K562 (cell line): ENCODE data around the gene PLXDC2. TPM values are rescaled to one million over a fixed set of nuclear protein-coding genes. Genes with fewer than 3 reads are reported as not detected.

Source experiments
- ATAC-seq: fragments of 200-7000 bp; cut with Tn5 transposase; 3 replicates; pipeline ENCODE4 v1.9.1; 2020; ENCODE audit warnings: moderate library complexity
- BruUV-seq: library from RNA; stranded (reverse); fragments of 400-500 nt; replicated peaks from 2 replicates; lab custom pipeline; 2021; lab: Mats Ljungman, UMichigan
- CTCF ChIA-PET: fragments of 300-600 bp; formaldehyde crosslinking; extraction: SDS; loops from one replicate; lab custom pipeline; 2021; ENCODE audit warnings: low intra/inter-chr PET ratio; lab: Yijun Ruan, JAX
- POLR2A ChIA-PET: fragments of 300-600, 350-650 bp; sonication (Branson Sonifier 250); formaldehyde crosslinking; extraction: SDS; loops from one replicate; lab custom pipeline; 2021; ENCODE audit warnings: antibody characterized with exemption, inconsistent platforms; lab: Yijun Ruan, JAX
- DNase-seq, 4 experiments: peaks; one replicate each; pipeline versions ENCODE4 v3.0.0 to v3.0.0-alpha.2; 2011 to 2018; ENCODE audit warnings: low spot score in 3 of 4, mixed read lengths in 3 of 4; ENCODE audit errors: extremely low read depth in 1 of 4
- FAIRE-seq: peaks from 2 replicates; lab custom pipeline; 2011; peaks lifted over from hg19 to GRCh38; lab: Jason Lieb, UNC
- H2AFZ ChIP-seq: 2 replicates; pipeline ENCODE4 v1.6.0; 2011; ENCODE audit warnings: low read depth, low read length, control low read depth, inconsistent platforms
- H3K27ac ChIP-seq: fragments of 200-600 bp; 3 replicates; pipeline ENCODE4 v1.8.0; 2011; ENCODE audit warnings: low read depth, mild to moderate bottlenecking, control low read depth, inconsistent platforms, low read length, moderate library complexity, mixed read lengths; ENCODE audit errors: extremely low read depth
- H3K27me3 ChIP-seq, 2 experiments: fragments of 300-600 bp in 1 of 2; 2 replicates in 1 of 2; 3 replicates in 1 of 2; pipeline versions ENCODE4 v1.6.0 to v1.8.0; 2011; ENCODE audit warnings: inconsistent platforms in 2 of 2, low read length in 2 of 2, mild to moderate bottlenecking in 1 of 2, mixed read lengths in 1 of 2, moderate library complexity in 1 of 2; ENCODE audit not compliant: control insufficient read depth in 2 of 2, insufficient read depth in 2 of 2
- H3K36me3 ChIP-seq: fragments of 300-600 bp; 3 replicates; pipeline ENCODE4 v1.8.0; 2011; ENCODE audit warnings: mild to moderate bottlenecking, low read length, inconsistent platforms; ENCODE audit not compliant: control insufficient read depth, insufficient read depth
- H3K4me1 ChIP-seq, 2 experiments: fragments of 200-600 bp in 1 of 2; replicated peaks in 1 of 2; 2 replicates in 1 of 2; 3 replicates in 1 of 2; pipeline versions ENCODE4 v1.5.1 to v1.8.0; 2011; ENCODE audit warnings: inconsistent platforms in 2 of 2, low read length in 2 of 2, mild to moderate bottlenecking in 1 of 2, mixed read lengths in 1 of 2, moderate library complexity in 1 of 2; ENCODE audit not compliant: control insufficient read depth in 2 of 2, insufficient read depth in 2 of 2
- H3K4me2 ChIP-seq: 2 replicates; pipeline ENCODE4 v1.6.1; 2011; ENCODE audit warnings: low read length, control low read depth, inconsistent platforms, mixed read lengths; ENCODE audit not compliant: insufficient read depth
- H3K4me3 ChIP-seq: fragments of 200-600 bp; sonication (generic), shearing (Covaris generic); 2 replicates; pipeline ENCODE4 v1.5.1; 2016; ENCODE audit warnings: control low read depth, inconsistent platforms
- H3K79me2 ChIP-seq: fragments of 200-600 bp; 3 replicates; pipeline ENCODE4 v1.8.0; 2011; ENCODE audit warnings: low read length, inconsistent platforms; ENCODE audit not compliant: control insufficient read depth, insufficient read depth
- H3K9ac ChIP-seq, 2 experiments: 2 replicates each; pipeline versions ENCODE4 v1.6.0 to v1.6.1; 2011; ENCODE audit warnings: low read depth in 2 of 2, low read length in 2 of 2, control low read depth in 1 of 2, inconsistent platforms in 1 of 2, mild to moderate bottlenecking in 1 of 2, mixed read lengths in 1 of 2; ENCODE audit not compliant: insufficient read depth in 1 of 2
- H3K9me1 ChIP-seq: one replicate; pipeline ENCODE4 v1.6.0; 2011; ENCODE audit warnings: inconsistent platforms, mild to moderate bottlenecking, low read length, moderate library complexity; ENCODE audit not compliant: control insufficient read depth, insufficient read depth
- H3K9me3 ChIP-seq: replicated peaks from 2 replicates; pipeline ENCODE4 v1.5.1; 2011; ENCODE audit warnings: low read depth, low read length, inconsistent platforms; ENCODE audit not compliant: control insufficient read depth, insufficient read depth
- H4K20me1 ChIP-seq: replicated peaks from 2 replicates; pipeline ENCODE4 v1.6.1; 2011; ENCODE audit warnings: low read length, inconsistent platforms, mixed read lengths; ENCODE audit not compliant: control insufficient read depth, insufficient read depth
- ADNP ChIP-seq: fragments of 200-800 bp; sonication (Bioruptor generic); IDR thresholded peaks from 2 replicates; pipeline ENCODE4 v1.6.1; 2016; ENCODE audit warnings: missing genetic modification characterization, missing compliant biosample characterization
- C11orf30 ChIP-seq: fragments of 450-650 bp; IDR thresholded peaks from 2 replicates; pipeline ENCODE4 v1.6.1; 2016; ENCODE audit warnings: low read depth, mild to moderate bottlenecking
- CCAR2 ChIP-seq: fragments of 200-400 bp; formaldehyde crosslinking; IDR thresholded peaks from 2 replicates; pipeline ENCODE4 v1.6.1; 2017; ENCODE audit warnings: mild to moderate bottlenecking, low read depth, low read length
- CEBPG ChIP-seq, 3 experiments: fragments of 200-800 bp in 1 of 3; sonication (Bioruptor generic) in 1 of 3; sonication (generic) in 1 of 3; formaldehyde crosslinking in 1 of 3; IDR thresholded peaks in 2 of 3; conservative IDR thresholded peaks in 1 of 3; 2 replicates each; pipeline versions ENCODE4 v1.6.1 to v1.8.0; 2016 to 2022; ENCODE audit warnings: missing compliant biosample characterization in 2 of 3, missing genetic modification characterization in 2 of 3, mild to moderate bottlenecking in 1 of 3, missing genetic modification reagents in 1 of 3
- CREM ChIP-seq: IDR thresholded peaks from 2 replicates; pipeline ENCODE4 v1.6.1; 2014; ENCODE audit warnings: antibody characterized with exemption, low read depth
- HNRNPH1 ChIP-seq: fragments of 200-400 bp; formaldehyde crosslinking; optimal IDR thresholded peaks from 2 replicates; pipeline ENCODE3; 2017; ENCODE audit warnings: low read depth, mild to moderate bottlenecking, low read length, moderate library complexity
- KDM2B ChIP-seq: fragments of 250-450 bp; sonication (Bioruptor Pico); IDR thresholded peaks from 2 replicates; pipeline ENCODE4 v1.8.0; 2021; ENCODE audit warnings: mild to moderate bottlenecking, moderate library complexity
- MBD2 ChIP-seq: sonication (generic); IDR thresholded peaks from 2 replicates; pipeline ENCODE4 v1.6.1; 2016; ENCODE audit warnings: low read depth, borderline replicate concordance
- SRSF9 ChIP-seq: fragments of 200-400 bp; formaldehyde crosslinking; IDR thresholded peaks from 2 replicates; pipeline ENCODE4 v1.6.1; 2017; ENCODE audit warnings: low read depth, low read length, borderline replicate concordance
- TGIF2 ChIP-seq: sonication (generic); formaldehyde crosslinking; IDR thresholded peaks from 2 replicates; pipeline ENCODE4 v1.8.1; 2022; ENCODE audit warnings: mild to moderate bottlenecking, missing genetic modification reagents, moderate library complexity
- TRIM24 ChIP-seq, 2 experiments: fragments of 450-650 bp; IDR thresholded peaks; 2 replicates each; pipeline ENCODE4 v1.6.1; 2016
- ZNF282 ChIP-seq: sonication (generic); formaldehyde crosslinking; IDR thresholded peaks from 2 replicates; pipeline ENCODE4 v1.8.1; 2023; ENCODE audit warnings: missing genetic modification reagents
- ZNF551 ChIP-seq: fragments of 250-450 bp; sonication (Bioruptor Pico); IDR thresholded peaks from 2 replicates; pipeline ENCODE4 v1.5.0; 2021; ENCODE audit warnings: mild to moderate bottlenecking, moderate library complexity
- ZNF561 ChIP-seq: fragments of 450-650 bp; formaldehyde crosslinking; conservative IDR thresholded peaks from 2 replicates; pipeline ENCODE4 v1.4.0; 2020; ENCODE audit warnings: mild to moderate bottlenecking, moderate library complexity
- WGBS: fragments of 100-300 bp; shearing (Covaris generic); methylation state at CpG from one replicate; pipeline ENCODE4 v1.1.6; 2016; ENCODE audit warnings: low coverage, mixed read lengths; ENCODE audit not compliant: insufficient coverage; ENCODE audit errors: missing lambda C conversion rate; 5-methylcytosine and 5-hydroxymethylcytosine counted together
- in situ Hi-C: fragments of 300-500 bp; cut with MboI; formaldehyde crosslinking; loops from 4 replicates; pipeline ENCODE4 v1.15.0; 2018; ENCODE audit warnings: inconsistent platforms, mixed read lengths
- intact Hi-C: fragments of 100-400 bp; cut with micrococcal nuclease; formaldehyde crosslinking; loops from 2 replicates; pipeline ENCODE4 v1.14.2; 2022
- polyA plus RNA-seq, 8 experiments: library from polyadenylated mRNA; depleted of rRNA in 4 of 8; stranded (reverse) in 5 of 8; unstranded in 3 of 8; fragments of >200 nt; fragmentation: Nextera tagmentation in 2 of 8; fragmentation: Illumina TruSeq in 1 of 8; extraction: Ambion mirVana in 2 of 8; extraction: Trizol in 1 of 8; gene quantifications; 2 replicates each; pipeline versions ENCODE4 v1.2.1 to v1.2.3, GENCODE V29; 2011 to 2014; ENCODE audit warnings: inconsistent platforms in 1 of 8, missing spikeins in 1 of 8
- total RNA-seq, 7 experiments: library from RNA; depleted of rRNA in 6 of 7; stranded (reverse); fragments of >200 nt in 6 of 7; fragmentation: Illumina TruSeq in 2 of 7; extraction: Trizol in 2 of 7; gene quantifications; 2 replicates each; pipeline versions ENCODE4 v1.2.1 to v1.2.3, GENCODE V29; 2011 to 2021; ENCODE audit warnings: low replicate concordance in 1 of 7
- TF ChIP-seq, protein P1 (sequence below), 3 experiments: fragments of 200-800 bp in 1 of 3; fragments of 250-450 bp in 1 of 3; fragments of 450-650 bp in 1 of 3; sonication (Bioruptor Pico) in 1 of 3; sonication (Bioruptor generic) in 1 of 3; formaldehyde crosslinking in 1 of 3; IDR thresholded peaks; 2 replicates each; pipeline versions ENCODE4 v1.6.1 to v1.8.0; 2016 to 2022; ENCODE audit warnings: mild to moderate bottlenecking in 2 of 3, missing genetic modification characterization in 2 of 3, missing compliant biosample characterization in 1 of 3, moderate library complexity in 1 of 3
- TF ChIP-seq, protein P2 (sequence below): sonication (generic); formaldehyde crosslinking; IDR thresholded peaks from 2 replicates; pipeline ENCODE4 v1.8.0; 2022; ENCODE audit warnings: mild to moderate bottlenecking, missing genetic modification reagents

PLXDC2 gene
- total and polyA plus RNA-seq, 9 of the 15 experiments (the other 6 are each of a cell fraction or from before 2014, with no cell fraction given): 0.01 to 0.33 (median 0.10) TPM; not detected in 3

DNA sequence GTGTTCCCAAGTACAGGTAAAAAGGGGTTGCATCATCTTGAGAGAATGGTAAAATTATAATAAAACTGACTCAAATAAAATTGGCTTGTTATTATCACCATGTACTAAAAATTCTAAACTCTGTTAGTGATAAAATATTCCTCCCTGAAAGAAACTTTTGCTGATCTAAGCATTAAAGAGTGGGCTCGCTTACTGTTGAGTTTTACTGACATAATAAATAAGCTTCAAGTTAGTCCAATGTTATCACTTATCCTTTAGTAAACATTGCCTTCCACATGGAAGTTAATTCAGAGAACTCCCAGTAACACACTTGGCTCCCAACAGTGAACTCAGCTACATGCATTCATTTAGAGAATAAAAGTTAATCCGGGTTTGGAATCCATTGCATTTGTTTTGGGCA lies 456.4 kb downstream of the PLXDC2 start (continued):
- TF ChIP-seq C11orf30 (peak; percentile 24; the same call in 1 of the 2 replicates), ZNF561 (no peak), HNRNPH1 (no peak), MBD2 (no peak), CEBPG (CRISPR knock-in tag; IDR thresholded peaks at IDR 0.05) (no peak), CEBPG (tag; conservative IDR thresholded peaks at IDR 0.05 in 1 of 2, IDR thresholded peaks at IDR 0.05 in 1 of 2) (no peak), ZNF551 (CRISPR knock-in tag) (no peak), CREM (no peak)

DNA sequence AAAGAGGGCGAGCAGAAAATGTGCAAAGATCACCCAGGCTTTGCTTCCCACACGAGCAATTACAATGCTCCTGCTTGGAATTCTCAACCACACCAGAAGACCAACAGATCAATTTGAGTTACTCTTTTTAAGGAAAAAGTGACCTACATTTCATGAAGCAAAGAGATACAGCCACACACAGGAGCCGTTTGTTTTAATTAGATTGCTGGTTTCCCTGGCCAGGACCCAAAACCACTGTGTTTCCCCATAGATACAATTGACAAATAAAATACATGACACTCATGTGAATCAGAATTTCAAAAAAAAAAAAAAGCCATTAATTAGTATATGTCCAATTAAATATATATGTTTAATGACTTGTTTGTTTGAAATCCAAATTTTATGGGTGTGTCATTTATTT lies 458.3 kb downstream of the PLXDC2 start:
- H3K4me3 ChIP-seq: no peak overlapping the region
- ATAC-seq: no peak
- BruUV-seq: no TSS peak
- no peaks in the 10 kb centered on the region for H3K36me3 ChIP-seq
- 3% methylated on average over 3 of the region's 3 CpGs for WGBS
- no peaks in the 10 kb centered on the region for H3K4me1 ChIP-seq
- H3K79me2 ChIP-seq: no peaks in the 10 kb centered on the region
- ChIA-PET CTCF (no interaction called here), POLR2A (no interaction called here)
- no peaks in the 10 kb centered on the region for H4K20me1 ChIP-seq
- intact Hi-C loops (no loop called here), in situ Hi-C loops (no loop called here)
- no peak overlapping the region for H3K9ac ChIP-seq
- H3K27me3 ChIP-seq: no peaks in the 10 kb centered on the region
- FAIRE-seq: no peak
- no peaks in the 10 kb centered on the region for H3K9me1 ChIP-seq
- no peak overlapping the region for H3K27ac ChIP-seq
- no peak overlapping the region for H2AFZ ChIP-seq
- H3K9me3 ChIP-seq: no peaks in the 10 kb centered on the region; the same call in 1 of the 2 replicates
- no peak overlapping the region for H3K4me2 ChIP-seq
- DNase-seq: no peak
- TF ChIP-seq, protein P1, sequence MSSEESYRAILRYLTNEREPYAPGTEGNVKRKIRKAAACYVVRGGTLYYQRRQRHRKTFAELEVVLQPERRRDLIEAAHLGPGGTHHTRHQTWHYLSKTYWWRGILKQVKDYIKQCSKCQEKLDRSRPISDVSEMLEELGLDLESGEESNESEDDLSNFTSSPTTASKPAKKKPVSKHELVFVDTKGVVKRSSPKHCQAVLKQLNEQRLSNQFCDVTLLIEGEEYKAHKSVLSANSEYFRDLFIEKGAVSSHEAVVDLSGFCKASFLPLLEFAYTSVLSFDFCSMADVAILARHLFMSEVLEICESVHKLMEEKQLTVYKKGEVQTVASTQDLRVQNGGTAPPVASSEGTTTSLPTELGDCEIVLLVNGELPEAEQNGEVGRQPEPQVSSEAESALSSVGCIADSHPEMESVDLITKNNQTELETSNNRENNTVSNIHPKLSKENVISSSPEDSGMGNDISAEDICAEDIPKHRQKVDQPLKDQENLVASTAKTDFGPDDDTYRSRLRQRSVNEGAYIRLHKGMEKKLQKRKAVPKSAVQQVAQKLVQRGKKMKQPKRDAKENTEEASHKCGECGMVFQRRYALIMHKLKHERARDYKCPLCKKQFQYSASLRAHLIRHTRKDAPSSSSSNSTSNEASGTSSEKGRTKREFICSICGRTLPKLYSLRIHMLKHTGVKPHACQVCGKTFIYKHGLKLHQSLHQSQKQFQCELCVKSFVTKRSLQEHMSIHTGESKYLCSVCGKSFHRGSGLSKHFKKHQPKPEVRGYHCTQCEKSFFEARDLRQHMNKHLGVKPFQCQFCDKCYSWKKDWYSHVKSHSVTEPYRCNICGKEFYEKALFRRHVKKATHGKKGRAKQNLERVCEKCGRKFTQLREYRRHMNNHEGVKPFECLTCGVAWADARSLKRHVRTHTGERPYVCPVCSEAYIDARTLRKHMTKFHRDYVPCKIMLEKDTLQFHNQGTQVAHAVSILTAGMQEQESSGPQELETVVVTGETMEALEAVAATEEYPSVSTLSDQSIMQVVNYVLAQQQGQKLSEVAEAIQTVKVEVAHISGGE (CRISPR knock-in tag; IDR thresholded peaks at IDR 0.05): no peak
- TF ChIP-seq TRIM24 (IDR thresholded peaks at IDR 0.05) (no peak), KDM2B (CRISPR knock-in tag) (no peak), TGIF2 (CRISPR knock-in tag) (no peak), ZNF282 (no peak), SRSF9 (no peak), CCAR2 (no peak), ADNP (no peak)
- TF ChIP-seq, protein P2, sequence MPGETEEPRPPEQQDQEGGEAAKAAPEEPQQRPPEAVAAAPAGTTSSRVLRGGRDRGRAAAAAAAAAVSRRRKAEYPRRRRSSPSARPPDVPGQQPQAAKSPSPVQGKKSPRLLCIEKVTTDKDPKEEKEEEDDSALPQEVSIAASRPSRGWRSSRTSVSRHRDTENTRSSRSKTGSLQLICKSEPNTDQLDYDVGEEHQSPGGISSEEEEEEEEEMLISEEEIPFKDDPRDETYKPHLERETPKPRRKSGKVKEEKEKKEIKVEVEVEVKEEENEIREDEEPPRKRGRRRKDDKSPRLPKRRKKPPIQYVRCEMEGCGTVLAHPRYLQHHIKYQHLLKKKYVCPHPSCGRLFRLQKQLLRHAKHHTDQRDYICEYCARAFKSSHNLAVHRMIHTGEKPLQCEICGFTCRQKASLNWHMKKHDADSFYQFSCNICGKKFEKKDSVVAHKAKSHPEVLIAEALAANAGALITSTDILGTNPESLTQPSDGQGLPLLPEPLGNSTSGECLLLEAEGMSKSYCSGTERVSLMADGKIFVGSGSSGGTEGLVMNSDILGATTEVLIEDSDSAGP (CRISPR knock-in tag): no peak
